ENCODE data around the gene TEX53.

- TF ChIP-seq CTCF (IDR thresholded peaks at IDR 0.05) (no peak), POLR2A (IDR thresholded peaks at IDR 0.05) (no peak), POLR2AphosphoS5 (IDR thresholded peaks at IDR 0.05) (no peak)
Observed at GRCh38 chr9:114668146-114668545, 10.5 kb upstream of the TEX53 start.
